GM21515 (cell line): Measurements from ENCODE around the gene ZDBF2.
"Not testable (repeated sequence)": the region's sequence is repeated elsewhere in the genome, so short reads cannot be mapped to it uniquely, and the experiment has no call there.

Experiments
- ATAC-seq: cut with Tn5 transposase; IDR thresholded peaks from one replicate; pipeline ENCODE4 v1.9.1; 2021; ENCODE audit not compliant: unreplicated experiment

ZDBF2 gene

DNA sequence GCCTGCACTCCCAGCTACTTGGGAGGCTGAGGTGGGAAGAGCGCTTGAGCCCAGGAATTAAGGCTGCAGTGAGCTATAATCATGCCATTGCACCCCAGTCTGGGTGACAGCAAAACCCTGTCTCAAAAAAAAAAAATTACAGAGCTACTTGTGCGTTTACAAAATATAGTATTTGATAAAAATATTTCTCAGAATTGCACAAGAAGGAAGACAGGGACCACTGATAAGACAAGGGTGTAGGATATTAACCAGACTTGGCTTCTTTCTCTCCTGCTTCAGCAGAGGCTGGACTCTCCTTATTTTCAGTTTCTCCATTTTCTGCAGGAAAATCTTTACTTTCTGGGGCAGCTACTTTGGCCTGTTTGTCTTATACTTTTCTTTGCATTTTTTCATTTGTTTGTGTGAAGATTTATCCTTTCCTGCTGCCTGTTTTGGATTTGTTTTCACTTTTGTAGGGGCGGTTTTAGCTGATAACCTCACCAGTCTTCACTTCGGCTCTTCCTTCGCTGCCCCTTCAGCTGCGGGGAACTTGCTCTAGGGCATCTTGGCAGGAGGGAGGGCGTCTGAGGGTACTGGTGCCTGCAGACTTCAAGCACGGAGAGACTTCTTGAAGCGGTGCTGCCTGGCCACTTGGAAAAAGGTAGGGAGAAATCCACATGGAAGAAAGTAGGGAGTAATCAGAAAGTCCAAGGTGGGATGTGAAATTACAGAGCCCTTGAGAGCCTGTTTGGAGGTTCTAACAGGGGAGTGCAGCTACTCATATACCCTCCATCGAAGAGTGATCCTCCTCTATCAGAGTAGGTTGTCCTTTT, 14.9 kb upstream of the ZDBF2 start:
- no peak for ATAC-seq

DNA sequence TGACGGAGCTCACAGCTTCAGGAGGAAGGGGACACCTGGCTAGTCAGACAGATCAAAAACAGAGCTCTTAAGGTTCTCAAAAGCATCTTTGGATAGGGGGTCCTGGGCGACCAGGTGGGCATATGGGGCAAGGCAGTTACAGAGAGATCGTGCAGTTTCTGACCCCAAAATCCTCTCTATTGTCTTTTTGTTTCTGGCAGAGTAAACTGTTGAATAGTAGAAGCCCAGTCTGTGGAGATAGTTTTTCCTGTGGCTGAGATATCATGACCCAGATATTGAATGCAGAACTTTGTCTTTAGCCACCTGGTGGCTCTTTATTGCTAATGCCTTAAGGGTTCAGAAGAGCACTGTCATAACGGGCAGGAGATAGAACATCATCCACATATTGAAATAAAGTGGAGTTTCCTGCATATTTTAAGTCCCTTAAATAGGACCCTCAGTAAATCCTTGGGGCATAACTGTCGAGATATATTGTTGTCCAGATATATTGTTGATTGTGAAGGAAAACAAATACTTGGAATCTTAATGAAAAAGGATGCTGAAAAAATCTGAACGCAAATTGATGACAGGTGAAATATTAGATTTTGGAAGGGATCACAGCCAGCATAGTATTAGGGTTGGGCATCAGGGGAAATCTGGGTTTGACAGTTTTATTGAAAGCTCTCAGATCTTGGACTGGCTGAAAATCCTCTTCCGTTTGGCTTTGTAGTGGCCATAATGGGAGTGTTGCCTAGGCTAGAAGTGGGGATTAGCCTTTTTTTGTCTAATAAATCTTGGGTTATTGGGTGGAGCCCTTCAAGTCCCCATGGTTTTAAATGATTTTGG, 14.1 kb upstream of the ZDBF2 start:
- ATAC-seq = no peak

GRCh38 chr2:206263959-206264603, 10.4 kb upstream of the ZDBF2 start:
- ATAC-seq = no peak

DNA sequence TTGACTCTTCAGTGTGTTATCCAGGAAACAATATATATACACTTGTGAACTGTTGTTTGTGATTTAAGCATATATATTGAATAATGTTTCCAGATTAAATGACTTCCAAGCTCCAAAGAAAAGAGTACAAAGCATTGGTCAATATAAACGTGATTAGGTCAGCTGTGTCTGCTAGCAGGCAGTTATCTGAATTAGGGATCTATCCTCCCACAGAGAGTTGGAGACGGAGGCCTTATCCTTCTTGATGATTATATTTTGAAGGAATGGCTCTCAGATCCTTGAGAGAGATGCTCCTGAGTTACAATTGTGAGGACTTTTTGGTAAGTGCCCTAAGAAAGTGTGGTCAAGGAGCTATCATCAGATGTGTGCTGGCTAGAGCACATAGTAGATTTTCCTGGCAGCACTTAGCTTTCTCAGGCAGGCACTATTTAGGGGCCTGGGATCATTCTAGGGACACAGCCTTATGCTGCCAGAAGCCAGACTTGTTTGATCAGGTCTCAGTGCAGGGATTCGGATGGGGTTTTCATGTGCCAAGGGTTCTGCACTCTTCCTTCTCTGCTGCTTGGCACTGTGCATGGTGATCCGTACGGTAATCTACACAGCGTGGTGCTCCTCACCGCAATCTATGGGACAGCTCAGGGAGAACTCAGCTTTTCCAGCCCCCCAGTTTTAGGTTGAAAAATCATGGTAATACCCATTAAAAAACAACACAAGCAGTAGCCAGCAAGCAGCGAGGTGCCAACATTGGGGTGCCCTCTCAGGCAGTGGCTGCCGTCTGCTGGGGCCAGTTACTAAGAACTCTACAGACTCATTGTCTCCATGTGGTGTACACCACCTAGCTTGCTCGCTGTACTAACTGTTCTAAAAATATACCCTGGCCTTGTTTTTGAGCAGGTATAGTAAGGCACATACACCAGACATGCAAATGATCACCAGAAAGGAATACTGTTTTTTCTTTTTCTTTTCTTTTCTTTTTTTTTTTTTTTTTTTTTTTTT, 8.0 kb upstream of the ZDBF2 start:
- ATAC-seq = no peak

GRCh38 chr2:206267567-206267966, 6.9 kb upstream of the ZDBF2 start:
- ATAC-seq = no peak

DNA sequence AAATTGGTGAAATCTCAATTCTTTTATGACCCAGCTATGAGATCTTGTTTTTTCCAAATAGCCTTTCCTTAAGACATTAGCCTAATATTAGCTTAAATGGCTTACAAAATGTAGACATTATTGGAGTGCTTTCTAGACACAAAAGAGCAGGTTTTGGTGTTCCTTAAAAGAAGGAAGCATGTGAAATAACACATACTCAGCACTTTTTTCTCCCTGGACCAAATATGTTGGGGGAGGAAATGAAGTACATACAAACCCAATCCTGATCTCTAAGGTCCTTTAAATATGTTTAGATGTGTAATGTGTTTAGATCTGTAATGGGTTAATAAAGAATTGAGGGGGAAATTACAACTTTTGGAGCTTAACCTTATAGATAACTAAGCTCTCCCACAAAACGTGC, 3.4 kb upstream of the ZDBF2 start:
- ATAC-seq = no peak

DNA sequence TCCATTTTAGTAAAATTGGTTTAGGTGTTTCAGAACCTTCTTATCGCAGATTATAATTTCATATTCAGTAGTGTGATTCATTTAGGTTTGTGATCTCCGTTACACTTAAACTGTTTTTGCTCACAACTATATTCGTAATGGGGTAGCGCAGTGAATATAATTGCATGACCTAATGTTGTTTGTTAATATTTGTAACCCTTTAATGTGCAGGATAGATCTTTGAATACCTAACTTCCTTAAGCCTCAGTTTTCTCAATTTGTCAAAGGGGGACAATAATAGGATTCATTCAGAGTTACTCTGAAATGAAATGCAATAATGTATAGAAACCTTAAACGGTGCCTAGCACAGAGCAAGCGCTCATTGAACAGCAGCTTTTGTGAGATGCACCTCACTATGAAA, 558 bp upstream of the ZDBF2 start:
- no peak for ATAC-seq

DNA sequence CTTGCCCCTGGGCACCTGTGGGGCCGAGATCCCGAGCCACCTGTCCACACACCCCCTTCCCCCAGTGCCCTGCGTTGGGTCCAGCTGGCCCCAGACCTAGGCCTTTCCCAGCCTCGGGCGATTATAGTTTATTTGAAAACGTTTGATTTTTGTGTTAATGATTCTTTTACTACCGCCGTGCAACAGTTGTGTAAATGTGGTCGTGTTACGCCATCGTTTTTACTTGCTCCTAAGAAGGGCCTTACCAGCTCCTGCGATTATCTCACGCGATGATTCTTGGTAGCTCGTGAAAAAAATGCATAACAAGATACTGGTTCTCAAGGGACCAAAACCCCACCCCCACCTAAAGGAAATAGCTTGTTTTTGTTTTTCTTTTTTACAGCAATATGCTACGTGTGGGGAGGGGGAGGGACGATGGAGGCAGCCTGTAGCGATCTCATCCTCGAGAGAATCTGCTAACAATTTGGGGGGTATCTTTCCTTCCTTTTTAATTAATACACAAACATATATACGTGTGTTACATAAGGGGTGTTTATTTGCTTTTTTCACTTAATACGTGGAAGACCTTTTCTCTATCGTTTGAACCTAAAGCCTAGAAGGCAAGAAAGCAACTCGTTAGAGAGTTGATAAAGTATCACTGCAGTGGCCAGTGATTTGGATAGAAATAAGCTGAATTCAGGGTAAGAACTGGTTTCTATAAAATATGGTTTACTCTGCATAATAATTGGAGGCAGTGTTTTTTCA, 1.0 kb downstream of the ZDBF2 start:
- peak; percentile 43 for ATAC-seq

GRCh38 chr2:206276169-206276942, 1.9 kb downstream of the ZDBF2 start:
- no peak for ATAC-seq

DNA sequence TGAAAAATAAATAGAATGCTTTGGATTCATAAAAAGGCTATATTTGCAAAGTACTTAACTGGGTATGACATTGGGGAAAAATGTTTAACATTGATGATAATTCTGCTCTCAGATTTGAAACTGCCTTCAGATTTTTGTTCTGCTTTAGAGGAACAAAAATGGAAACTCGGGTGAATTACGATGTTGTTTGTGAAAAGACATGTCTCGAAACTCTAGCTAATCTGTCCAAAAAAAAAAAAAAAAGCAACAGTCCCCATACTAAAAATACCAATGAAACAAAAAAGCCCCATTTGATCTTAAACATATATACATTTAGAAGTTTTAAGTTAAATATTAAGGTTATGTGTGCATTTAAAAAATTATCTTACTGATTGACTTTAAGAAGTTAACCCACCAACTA, 3.0 kb downstream of the ZDBF2 start:
- no peak for ATAC-seq

- no peak for ATAC-seq
These were observed 8.3 kb downstream of the ZDBF2 start for GRCh38 chr2:206282746-206283145.

- no peak for ATAC-seq
These were observed 12.7 kb downstream of the ZDBF2 start for GRCh38 chr2:206287197-206287596.

GRCh38 chr2:206289391-206289790, 14.9 kb downstream of the ZDBF2 start:
- no peak for ATAC-seq

GRCh38 chr2:206296128-206296527, 21.7 kb downstream of the ZDBF2 start:
- ATAC-seq = no peak

GRCh38 chr2:206299608-206300007, 25.1 kb downstream of the ZDBF2 start:
- ATAC-seq = not testable (repeated sequence)

- ATAC-seq = peak; percentile 75
These were observed 31.2 kb downstream of the ZDBF2 start for GRCh38 chr2:206305523-206306245.

DNA sequence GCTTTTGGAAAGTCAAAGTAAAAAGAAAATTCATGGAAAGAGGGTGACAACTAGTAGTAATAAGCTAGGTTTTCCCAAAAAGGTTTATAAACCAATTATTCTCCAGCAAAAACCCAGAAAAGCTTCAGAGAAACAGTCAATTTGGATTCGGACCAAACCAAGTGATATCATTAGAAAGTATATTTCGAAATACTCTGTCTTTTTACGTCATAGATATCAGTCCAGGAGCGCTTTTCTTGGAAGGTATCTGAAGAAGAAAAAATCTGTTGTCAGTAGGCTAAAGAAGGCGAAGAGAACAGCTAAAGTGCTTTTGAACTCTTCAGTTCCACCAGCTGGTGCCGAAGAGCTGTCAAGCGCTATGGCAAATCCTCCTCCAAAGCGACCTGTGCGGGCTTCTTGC, 36.6 kb downstream of the ZDBF2 start:
- no peak for ATAC-seq

- ATAC-seq = no peak
These were observed 41.7 kb downstream of the ZDBF2 start for GRCh38 chr2:206316141-206316540.
